Testis (tissue), 2 donors: Measurements from ENCODE around the gene COL11A2.

Source experiments
- POLR2A ChIP-seq: fragments of 450-650 bp; IDR thresholded peaks from one replicate; pipeline ENCODE4 v1.6.1; 2017; ENCODE audit warnings: antibody characterized with exemption, mild to moderate bottlenecking, moderate library complexity
- TF ChIP-seq, protein P1 (sequence below), 3 experiments: fragments of 450-650 bp in 2 of 3; fragments of 200-600 bp in 1 of 3; sonication (generic) in 1 of 3; IDR thresholded peaks; one replicate each; pipeline ENCODE4 v1.5.1; 2016 to 2019; ENCODE audit warnings: antibody characterized with exemption in 3 of 3, mild to moderate bottlenecking in 2 of 3, moderate library complexity in 1 of 3

DNA sequence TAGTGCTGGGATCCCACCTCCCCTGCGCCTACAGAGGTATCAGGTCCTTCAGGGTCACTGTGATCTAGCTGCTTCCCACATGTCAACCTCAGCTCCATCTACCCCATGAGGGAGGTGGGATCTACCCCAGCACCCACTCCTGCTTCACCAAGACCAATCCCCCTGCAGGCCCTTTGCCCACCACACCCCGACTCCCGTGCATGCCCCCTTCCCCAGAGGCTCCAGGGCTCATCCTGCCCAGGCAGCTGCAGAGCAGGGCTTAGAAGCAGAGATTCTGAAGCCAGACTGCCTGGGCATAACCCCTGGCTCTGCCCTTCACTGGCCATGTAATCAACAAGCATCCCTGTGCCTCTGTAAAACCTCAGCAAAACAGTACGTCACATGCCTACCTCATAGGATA, 17.5 kb downstream of the COL11A2 start:
- TF ChIP-seq, protein P1, sequence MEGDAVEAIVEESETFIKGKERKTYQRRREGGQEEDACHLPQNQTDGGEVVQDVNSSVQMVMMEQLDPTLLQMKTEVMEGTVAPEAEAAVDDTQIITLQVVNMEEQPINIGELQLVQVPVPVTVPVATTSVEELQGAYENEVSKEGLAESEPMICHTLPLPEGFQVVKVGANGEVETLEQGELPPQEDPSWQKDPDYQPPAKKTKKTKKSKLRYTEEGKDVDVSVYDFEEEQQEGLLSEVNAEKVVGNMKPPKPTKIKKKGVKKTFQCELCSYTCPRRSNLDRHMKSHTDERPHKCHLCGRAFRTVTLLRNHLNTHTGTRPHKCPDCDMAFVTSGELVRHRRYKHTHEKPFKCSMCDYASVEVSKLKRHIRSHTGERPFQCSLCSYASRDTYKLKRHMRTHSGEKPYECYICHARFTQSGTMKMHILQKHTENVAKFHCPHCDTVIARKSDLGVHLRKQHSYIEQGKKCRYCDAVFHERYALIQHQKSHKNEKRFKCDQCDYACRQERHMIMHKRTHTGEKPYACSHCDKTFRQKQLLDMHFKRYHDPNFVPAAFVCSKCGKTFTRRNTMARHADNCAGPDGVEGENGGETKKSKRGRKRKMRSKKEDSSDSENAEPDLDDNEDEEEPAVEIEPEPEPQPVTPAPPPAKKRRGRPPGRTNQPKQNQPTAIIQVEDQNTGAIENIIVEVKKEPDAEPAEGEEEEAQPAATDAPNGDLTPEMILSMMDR (IDR thresholded peaks at IDR 0.05) = no peak
- no peak for TF ChIP-seq POLR2A
